IMR-90 (cell line): ENCODE data around the gene ADORA2A. TPM values are rescaled to one million over a fixed set of nuclear protein-coding genes. Genes with fewer than 3 reads are reported as not detected.

ENCODE experiments used
- ATAC-seq: fragments of 200-7000 bp; cut with Tn5 transposase; 2 replicates; pipeline ENCODE4 v1.9.1; 2020; ENCODE audit warnings: low read depth, mild to moderate bottlenecking, moderate library complexity
- BruUV-seq: library from RNA; stranded (reverse); fragments of 400-500 nt; replicated peaks from 2 replicates; lab custom pipeline; 2021; lab: Mats Ljungman, UMichigan
- CTCF ChIA-PET: fragments of 300-600 bp; formaldehyde crosslinking; extraction: SDS; loops from one replicate; lab custom pipeline; 2021; ENCODE audit warnings: antibody characterized with exemption; lab: Yijun Ruan, JAX
- POLR2A ChIA-PET: fragments of 300-600 bp; sonication (Branson Sonifier 250); formaldehyde crosslinking; loops from one replicate; lab custom pipeline; 2022; ENCODE audit warnings: antibody characterized with exemption; ENCODE audit not compliant: unreplicated experiment; lab: Charles Lee
- DNase-seq: peaks from one replicate; pipeline ENCODE4 v3.0.0; 2013
- H2AFZ ChIP-seq: replicated peaks from 2 replicates; pipeline ENCODE3; 2013; ENCODE audit warnings: low read length, mild to moderate bottlenecking; ENCODE audit not compliant: poor library complexity
- H2AK5ac ChIP-seq: 2 replicates; pipeline ENCODE4 v1.6.1; 2013; ENCODE audit warnings: low read depth, low read length, inconsistent platforms
- H2AK9ac ChIP-seq: replicated peaks from 2 replicates; pipeline ENCODE3; 2013; ENCODE audit warnings: mild to moderate bottlenecking, low read depth, low read length, moderate library complexity; ENCODE audit not compliant: poor library complexity
- H2BK120ac ChIP-seq: 2 replicates; pipeline ENCODE4 v1.6.1; 2013; ENCODE audit warnings: low read depth, low read length, inconsistent platforms
- H2BK15ac ChIP-seq: 3 replicates; pipeline ENCODE4 v1.6.1; 2013; ENCODE audit warnings: low read depth, low read length, inconsistent platforms
- H2BK20ac ChIP-seq: 2 replicates; pipeline ENCODE4 v1.6.1; 2013; ENCODE audit warnings: low read depth, mild to moderate bottlenecking, inconsistent platforms, low read length, moderate library complexity
- H2BK5ac ChIP-seq: 2 replicates; pipeline ENCODE4 v1.6.1; 2013; ENCODE audit warnings: mild to moderate bottlenecking, low read depth, low read length, inconsistent platforms; ENCODE audit not compliant: poor library complexity, severe bottlenecking
- H3K14ac ChIP-seq: replicated peaks from 2 replicates; pipeline ENCODE4 v1.6.1; 2013; ENCODE audit warnings: low read depth, low read length, inconsistent platforms
- H3K18ac ChIP-seq: 2 replicates; pipeline ENCODE4 v1.6.1; 2013; ENCODE audit warnings: low read depth, low read length, control low read depth
- H3K23ac ChIP-seq: 2 replicates; pipeline ENCODE4 v1.6.1; 2013; ENCODE audit warnings: low read depth, low read length, inconsistent platforms
- H3K27ac ChIP-seq: 2 replicates; pipeline ENCODE4 v1.5.1; 2013; ENCODE audit warnings: mild to moderate bottlenecking, control low read depth, low read length; ENCODE audit not compliant: insufficient read depth
- H3K27me3 ChIP-seq: 2 replicates; pipeline ENCODE4 v1.6.1; 2013; ENCODE audit warnings: low read length; ENCODE audit not compliant: control insufficient read depth, insufficient read depth
- H3K36me3 ChIP-seq: 2 replicates; pipeline ENCODE4 v1.6.1; 2013; ENCODE audit warnings: low read length, mixed read lengths; ENCODE audit not compliant: control insufficient read depth, insufficient read depth
- H3K4ac ChIP-seq: 2 replicates; pipeline ENCODE4 v1.6.1; 2013; ENCODE audit warnings: low read depth, low read length, inconsistent platforms
- H3K4me1 ChIP-seq: 2 replicates; pipeline ENCODE4 v1.6.1; 2013; ENCODE audit warnings: low read length, mixed read lengths; ENCODE audit not compliant: control insufficient read depth, insufficient read depth
- H3K4me2 ChIP-seq: 2 replicates; pipeline ENCODE4 v1.6.1; 2013; ENCODE audit warnings: low read depth, mild to moderate bottlenecking, control low read depth, low read length, moderate library complexity
- H3K4me3 ChIP-seq: 2 replicates; pipeline ENCODE4 v1.5.1; 2013; ENCODE audit warnings: low read depth, mild to moderate bottlenecking, control low read depth, low read length, moderate library complexity; ENCODE audit not compliant: insufficient read depth
- H3K56ac ChIP-seq: 2 replicates; pipeline ENCODE4 v1.6.1; 2013; ENCODE audit warnings: low read length, inconsistent platforms; ENCODE audit not compliant: insufficient read depth; ENCODE audit errors: extremely low read depth
- H3K79me1 ChIP-seq, 2 experiments: 2 replicates each; pipeline ENCODE4 v1.6.1; 2013; ENCODE audit warnings: low read length in 2 of 2, inconsistent platforms in 1 of 2, low read depth in 1 of 2
- H3K9ac ChIP-seq: 2 replicates; pipeline ENCODE4 v1.6.1; 2013; ENCODE audit warnings: low read depth, low read length, control low read depth
- H3K9me1 ChIP-seq: 2 replicates; pipeline ENCODE4 v1.6.1; 2013; ENCODE audit warnings: low read length, inconsistent platforms; ENCODE audit not compliant: insufficient read depth
- H3K9me3 ChIP-seq: 2 replicates; pipeline ENCODE4 v1.6.1; 2013; ENCODE audit warnings: low read length; ENCODE audit not compliant: control insufficient read depth, insufficient read depth
- H4K20me1 ChIP-seq: 2 replicates; pipeline ENCODE4 v1.6.1; 2013; ENCODE audit warnings: low read length, inconsistent platforms; ENCODE audit not compliant: insufficient read depth
- H4K5ac ChIP-seq: 2 replicates; pipeline ENCODE4 v1.6.1; 2013; ENCODE audit warnings: mild to moderate bottlenecking, low read depth, low read length, control low read depth
- H4K8ac ChIP-seq, 2 experiments: 2 replicates each; pipeline ENCODE4 v1.6.1; 2013; ENCODE audit warnings: low read depth in 2 of 2, low read length in 2 of 2, control low read depth in 1 of 2, inconsistent platforms in 1 of 2
- H4K91ac ChIP-seq: 2 replicates; pipeline ENCODE4 v1.6.1; 2013; ENCODE audit warnings: low read depth, low read length, inconsistent platforms; ENCODE audit not compliant: insufficient read depth
- BHLHE40 ChIP-seq: fragments of 150-350 bp; IDR thresholded peaks from 2 replicates; pipeline ENCODE4 v1.6.1; 2016; ENCODE audit warnings: mild to moderate bottlenecking, low read depth, low read length
- CEBPB ChIP-seq: IDR thresholded peaks from 2 replicates; pipeline ENCODE4 v1.6.1; 2012; ENCODE audit warnings: low read depth, low read length, improper control_type of control experiment
- CHD1 ChIP-seq: IDR thresholded peaks from 2 replicates; pipeline ENCODE4 v1.6.1; 2012; ENCODE audit warnings: low read depth, low read length, improper control_type of control experiment
- FOS ChIP-seq: fragments of 150-350 bp; IDR thresholded peaks from 2 replicates; pipeline ENCODE4 v1.6.1; 2016; ENCODE audit warnings: low read depth, low read length
- MAFK ChIP-seq: IDR thresholded peaks from 2 replicates; pipeline ENCODE4 v1.6.1; 2012; ENCODE audit warnings: low read depth, low read length, improper control_type of control experiment
- MAZ ChIP-seq: IDR thresholded peaks from 2 replicates; pipeline ENCODE4 v1.6.1; 2012; ENCODE audit warnings: low read depth, mild to moderate bottlenecking, low read length, improper control_type of control experiment, moderate library complexity, borderline replicate concordance
- MXI1 ChIP-seq: IDR thresholded peaks from 2 replicates; pipeline ENCODE4 v1.6.1; 2012; ENCODE audit warnings: low read depth, mild to moderate bottlenecking, low read length, moderate library complexity, borderline replicate concordance
- NFE2L2 ChIP-seq: fragments of 150-350 bp; IDR thresholded peaks from 2 replicates; pipeline ENCODE4 v1.6.1; 2016; ENCODE audit warnings: low read depth, mild to moderate bottlenecking, low read length
- POLR2A ChIP-seq: IDR thresholded peaks from 2 replicates; pipeline ENCODE4 v1.6.1; 2012; ENCODE audit warnings: mild to moderate bottlenecking, low read depth, low read length
- RFX5 ChIP-seq: IDR thresholded peaks from 2 replicates; pipeline ENCODE4 v1.8.0; 2012; ENCODE audit warnings: low read depth, mild to moderate bottlenecking, low read length, moderate library complexity
- SMC3 ChIP-seq: fragments of 150-350 bp; IDR thresholded peaks from 2 replicates; pipeline ENCODE4 v1.6.1; 2016; ENCODE audit warnings: low read depth, mild to moderate bottlenecking, antibody characterized with exemption, low read length, moderate library complexity
- WGBS, 2 experiments: methylation state at CpG; one replicate each; pipeline versions ENCODE4 v1.1.5 to v1.1.7; 2013; ENCODE audit warnings: missing lambda C conversion rate in 2 of 2; ENCODE audit not compliant: insufficient read length in 1 of 2; ENCODE audit errors: extremely low coverage in 2 of 2; 5-methylcytosine and 5-hydroxymethylcytosine counted together
- dilution Hi-C: fragments of 300-500 bp; cut with HindIII; formaldehyde crosslinking; loops from one replicate; pipeline ENCODE4 v1.14.3; 2018; ENCODE audit warnings: low sequenced_read_pairs; ENCODE audit not compliant: unreplicated experiment
- in situ Hi-C: fragments of 300-500 bp; cut with MboI; formaldehyde crosslinking; loops from 3 replicates; pipeline ENCODE4 v1.14.3; 2019; ENCODE audit warnings: low sequenced_read_pairs, inconsistent platforms, mixed read lengths
- intact Hi-C: fragments of 100-400 bp; cut with micrococcal nuclease; formaldehyde crosslinking; loops from 2 replicates; pipeline ENCODE4 v1.10.0; 2022
- polyA plus RNA-seq, 3 experiments: library from polyadenylated mRNA; depleted of rRNA; stranded (reverse); fragments of >200 nt; gene quantifications; 2 replicates each; pipeline ENCODE4 v1.2.3, GENCODE V29; 2012; ENCODE audit warnings: low replicate concordance in 1 of 3
- total RNA-seq: library from RNA; depleted of rRNA; stranded (reverse); fragments of >200 nt; gene quantifications from 2 replicates; pipeline ENCODE4 v1.2.3, GENCODE V29; 2012
- TF ChIP-seq, protein P1 (sequence below): conservative IDR thresholded peaks from 2 replicates; pipeline ENCODE4 v1.5.1; 2012; ENCODE audit warnings: mild to moderate bottlenecking, low read depth, low read length, improper control_type of control experiment
- TF ChIP-seq, protein P2 (sequence below): fragments of 150-350 bp; IDR thresholded peaks from 2 replicates; pipeline ENCODE4 v1.6.1; 2016; ENCODE audit warnings: low read depth, mild to moderate bottlenecking, low read length, moderate library complexity, borderline replicate concordance

Gene ADORA2A
- total and polyA plus RNA-seq, 2 of the 4 experiments (the other 2 are of a cell fraction), result 0.36 to 1.1 TPM

DNA sequence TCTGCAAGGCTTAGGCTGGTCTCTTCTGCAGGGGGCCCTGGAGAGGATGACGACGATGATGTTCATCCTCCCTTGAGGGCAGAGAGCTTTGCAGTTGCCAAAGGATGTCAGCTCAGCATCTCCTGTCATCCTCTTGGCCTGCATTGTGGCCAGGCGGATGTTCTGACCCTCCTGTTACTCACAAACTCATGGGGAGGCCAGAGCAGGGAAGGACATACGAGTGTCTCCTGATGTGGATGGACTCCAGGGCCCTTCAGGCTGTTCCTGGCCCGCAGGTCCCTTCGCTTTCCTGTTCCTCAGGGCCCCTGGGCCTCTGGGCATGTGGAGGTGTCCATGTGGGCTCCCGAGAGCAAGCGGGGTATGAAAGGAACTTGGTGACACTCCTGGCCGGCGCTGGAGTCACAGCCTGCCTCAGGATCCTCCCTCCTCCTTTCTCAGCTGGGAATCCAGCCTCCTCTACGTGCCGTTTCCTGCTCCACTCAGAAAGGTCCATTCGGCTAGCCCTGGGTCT, 8.5 kb downstream of the ADORA2A start:
- Histone ChIP-seq H3K27ac (no peak overlapping the region), H3K56ac (no peak overlapping the region), H2AFZ (peak overlapping the region; percentile 75), H3K23ac (no peak overlapping the region), H3K27me3 (no peaks in the 10 kb centered on the region), H2AK5ac (peak overlapping the region; percentile 2; the same call in 1 of the 2 replicates), H3K18ac (no peak overlapping the region), H3K79me1 (no peaks in the 10 kb centered on the region), H4K5ac (no peak overlapping the region), H3K4me2 (no peak overlapping the region), H2AK9ac (peak overlapping the region; percentile 71), H2BK5ac (no peak overlapping the region), H4K91ac (no peak overlapping the region), H2BK20ac (no peak overlapping the region), H3K4me1 (peaks cover 12% of the 10 kb centered on the region), H3K4me3 (no peak overlapping the region), H4K8ac (no peak overlapping the region; a peak in 1 of 4 replicates), H3K9me3 (no peaks in the 10 kb centered on the region), H3K9ac (no peak overlapping the region), H3K36me3 (no peaks in the 10 kb centered on the region), H3K14ac (no peak overlapping the region), H4K20me1 (no peaks in the 10 kb centered on the region), H3K9me1 (peaks cover 2% of the 10 kb centered on the region), H2BK120ac (no peak overlapping the region), H2BK15ac (no peak overlapping the region; the same call in 2 of the 3 replicates), H3K4ac (no peak overlapping the region)
- WGBS, 2 experiments, result 90% methylated on average over 2 of the region's 13 CpGs; no CpG with 5 or more reads in 1 of the 2 experiments
- BruUV-seq, result no TSS peak
- ChIA-PET CTCF (no interaction called here), POLR2A (no interaction called here)
- ATAC-seq (no peak), DNase-seq (peak; percentile 39)
- dilution Hi-C loops (no loop called here), in situ Hi-C loops (no loop called here), intact Hi-C loops (no loop called here)
- TF ChIP-seq, protein P1, sequence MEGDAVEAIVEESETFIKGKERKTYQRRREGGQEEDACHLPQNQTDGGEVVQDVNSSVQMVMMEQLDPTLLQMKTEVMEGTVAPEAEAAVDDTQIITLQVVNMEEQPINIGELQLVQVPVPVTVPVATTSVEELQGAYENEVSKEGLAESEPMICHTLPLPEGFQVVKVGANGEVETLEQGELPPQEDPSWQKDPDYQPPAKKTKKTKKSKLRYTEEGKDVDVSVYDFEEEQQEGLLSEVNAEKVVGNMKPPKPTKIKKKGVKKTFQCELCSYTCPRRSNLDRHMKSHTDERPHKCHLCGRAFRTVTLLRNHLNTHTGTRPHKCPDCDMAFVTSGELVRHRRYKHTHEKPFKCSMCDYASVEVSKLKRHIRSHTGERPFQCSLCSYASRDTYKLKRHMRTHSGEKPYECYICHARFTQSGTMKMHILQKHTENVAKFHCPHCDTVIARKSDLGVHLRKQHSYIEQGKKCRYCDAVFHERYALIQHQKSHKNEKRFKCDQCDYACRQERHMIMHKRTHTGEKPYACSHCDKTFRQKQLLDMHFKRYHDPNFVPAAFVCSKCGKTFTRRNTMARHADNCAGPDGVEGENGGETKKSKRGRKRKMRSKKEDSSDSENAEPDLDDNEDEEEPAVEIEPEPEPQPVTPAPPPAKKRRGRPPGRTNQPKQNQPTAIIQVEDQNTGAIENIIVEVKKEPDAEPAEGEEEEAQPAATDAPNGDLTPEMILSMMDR, result no peak
- TF ChIP-seq RFX5 (no peak), BHLHE40 (no peak), SMC3 (no peak), CEBPB (no peak), FOS (no peak), CHD1 (no peak), MAFK (no peak), MXI1 (no peak), POLR2A (no peak), NFE2L2 (no peak), MAZ (no peak)
- TF ChIP-seq, protein P2, sequence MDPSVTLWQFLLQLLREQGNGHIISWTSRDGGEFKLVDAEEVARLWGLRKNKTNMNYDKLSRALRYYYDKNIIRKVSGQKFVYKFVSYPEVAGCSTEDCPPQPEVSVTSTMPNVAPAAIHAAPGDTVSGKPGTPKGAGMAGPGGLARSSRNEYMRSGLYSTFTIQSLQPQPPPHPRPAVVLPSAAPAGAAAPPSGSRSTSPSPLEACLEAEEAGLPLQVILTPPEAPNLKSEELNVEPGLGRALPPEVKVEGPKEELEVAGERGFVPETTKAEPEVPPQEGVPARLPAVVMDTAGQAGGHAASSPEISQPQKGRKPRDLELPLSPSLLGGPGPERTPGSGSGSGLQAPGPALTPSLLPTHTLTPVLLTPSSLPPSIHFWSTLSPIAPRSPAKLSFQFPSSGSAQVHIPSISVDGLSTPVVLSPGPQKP, result no peak
